GM19035 (cell line): Measurements from ENCODE around the gene GORAB.

Experiments used
- ATAC-seq: cut with Tn5 transposase; IDR thresholded peaks from one replicate; pipeline ENCODE4 v1.9.1; 2021; ENCODE audit not compliant: unreplicated experiment

The GORAB gene

DNA sequence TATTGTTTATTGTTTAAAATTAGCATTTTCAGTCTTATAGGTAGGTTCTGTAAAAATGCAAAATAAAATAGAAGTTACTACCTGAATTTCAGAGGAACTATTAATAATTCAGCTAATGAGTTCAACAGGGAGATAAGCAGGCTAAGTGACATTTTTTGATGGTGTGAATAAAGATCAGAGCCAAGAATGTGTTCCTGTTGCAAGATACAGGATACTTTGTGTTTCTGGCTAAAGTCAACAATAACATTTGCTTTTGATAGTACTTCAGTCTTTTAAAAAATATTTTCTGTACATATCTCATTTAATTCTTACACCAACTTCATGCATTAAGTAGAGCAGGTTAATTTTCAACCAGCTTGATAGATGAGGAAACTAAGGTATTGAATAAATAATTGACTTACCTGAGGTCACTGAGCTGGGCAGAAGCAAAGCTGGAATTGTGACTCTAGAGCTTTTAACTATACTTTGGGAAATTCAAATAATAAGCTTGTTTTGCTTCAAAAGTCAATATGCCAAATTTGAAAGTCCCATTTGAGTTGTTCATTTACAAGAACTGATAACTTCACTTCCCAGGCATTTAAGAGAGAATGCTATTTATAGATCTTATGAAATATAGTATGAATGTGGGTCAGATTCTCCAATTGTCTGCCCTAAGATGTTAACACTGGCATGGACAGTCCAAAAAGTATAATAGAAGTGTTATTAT lies 6.0 kb downstream of the GORAB start:
- ATAC-seq, result no peak

DNA sequence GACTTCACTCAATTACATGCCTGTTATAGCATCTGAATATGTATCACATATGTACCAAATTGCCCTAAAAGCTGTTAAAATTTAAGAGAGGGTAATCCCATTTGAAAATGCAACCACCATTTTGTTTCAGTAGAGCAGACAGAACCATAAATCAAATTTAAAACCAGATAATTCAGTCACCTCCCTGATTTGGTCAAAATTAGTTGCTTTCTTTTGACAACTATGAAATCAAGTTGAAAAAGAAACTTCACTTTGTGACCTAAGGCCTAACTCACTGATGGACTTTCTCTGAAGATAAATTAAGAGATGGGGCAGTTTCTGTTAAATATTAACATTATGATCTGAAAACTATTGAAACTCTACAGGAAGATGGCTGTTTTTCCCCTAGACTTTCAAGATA lies 6.7 kb downstream of the GORAB start:
- no peak for ATAC-seq

DNA sequence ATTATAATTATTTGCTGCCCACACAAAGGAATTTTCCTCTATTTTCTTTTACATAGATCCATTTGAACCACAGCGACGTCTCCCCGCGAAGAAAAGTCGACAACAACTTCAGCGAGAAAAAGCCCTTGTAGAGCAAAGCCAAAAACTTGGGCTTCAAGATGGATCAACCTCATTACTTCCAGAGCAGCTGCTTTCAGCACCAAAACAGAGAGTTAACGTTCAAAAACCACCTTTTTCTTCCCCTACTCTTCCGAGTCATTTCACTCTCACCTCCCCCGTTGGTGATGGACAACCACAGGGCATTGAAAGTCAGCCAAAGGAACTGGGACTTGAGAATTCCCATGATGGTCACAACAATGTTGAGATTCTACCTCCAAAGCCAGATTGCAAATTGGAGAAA lies 7.2 kb downstream of the GORAB start:
- ATAC-seq, result no peak

DNA sequence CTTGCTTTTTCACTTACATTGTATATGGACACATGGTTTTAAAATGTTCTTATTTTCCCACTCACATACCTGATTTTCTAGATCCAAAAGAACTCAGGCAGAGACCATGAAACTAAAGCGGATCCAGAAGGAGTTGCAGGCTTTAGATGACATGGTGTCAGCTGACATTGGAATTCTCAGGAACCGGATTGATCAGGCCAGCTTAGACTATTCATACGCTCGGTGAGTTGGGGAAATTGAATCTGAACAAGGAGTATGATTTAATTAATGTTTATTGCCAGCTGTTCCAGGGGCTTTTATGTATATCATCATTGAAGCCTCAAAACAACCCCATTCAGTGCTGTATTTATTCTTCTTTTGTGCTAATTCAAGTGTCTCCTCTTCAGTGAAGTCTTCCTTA lies 12.7 kb downstream of the GORAB start:
- no peak for ATAC-seq

DNA sequence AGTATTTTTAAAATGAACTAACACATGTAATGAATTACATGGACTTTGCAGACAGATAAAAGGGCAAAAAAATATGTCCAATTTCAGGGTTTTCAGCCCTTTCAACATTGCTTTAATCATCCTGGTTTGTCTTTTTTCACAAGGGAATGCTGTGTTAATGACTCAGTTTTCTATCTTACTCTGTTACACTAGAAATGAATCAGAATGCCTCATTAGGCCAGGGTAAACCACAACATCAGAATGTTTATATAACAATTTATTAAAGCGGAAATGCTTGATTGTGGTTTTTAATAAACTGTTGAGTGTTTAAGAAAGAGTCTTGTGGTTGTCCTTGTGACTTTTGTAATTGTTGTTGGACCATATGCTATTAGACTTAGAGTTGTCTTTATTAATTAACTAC lies 13.5 kb downstream of the GORAB start:
- no peak for ATAC-seq

DNA sequence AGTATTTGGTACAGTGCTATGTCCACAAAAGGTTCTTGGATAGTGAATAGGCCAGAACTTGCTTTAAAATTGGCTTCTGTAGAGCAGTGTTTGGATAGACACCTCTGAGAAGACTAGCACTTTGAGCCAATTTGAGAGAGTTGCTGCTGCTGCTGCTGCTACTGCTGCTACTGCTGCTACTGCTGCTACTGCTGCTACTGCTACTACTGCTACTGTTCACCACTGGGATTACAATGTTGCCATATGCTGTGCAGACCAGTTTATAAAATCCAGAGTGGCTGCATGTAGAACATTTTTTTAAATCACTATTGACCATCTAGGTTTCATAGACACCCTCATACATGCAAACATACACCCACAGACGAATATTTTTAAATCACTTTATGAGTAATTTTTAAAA lies 15.3 kb downstream of the GORAB start:
- no peak for ATAC-seq

DNA sequence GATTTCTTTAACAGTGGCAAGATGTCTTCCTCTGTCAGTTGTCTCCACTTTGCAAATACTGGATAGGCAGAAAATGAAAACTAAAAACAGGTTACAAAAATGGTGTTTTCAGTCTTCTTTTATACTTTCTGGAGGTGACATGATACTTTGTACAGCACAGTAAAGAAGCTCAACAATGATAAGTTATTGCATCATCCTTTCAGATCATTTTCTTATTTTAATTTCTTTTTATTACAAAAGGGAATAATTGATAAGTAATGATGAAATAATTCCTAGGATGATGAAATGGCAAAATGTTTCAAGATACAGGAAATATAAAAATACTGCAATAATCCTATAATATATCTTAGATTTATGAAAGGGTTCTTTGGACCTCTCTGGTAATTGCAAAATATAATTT lies 16.5 kb downstream of the GORAB start:
- ATAC-seq, result no peak

DNA sequence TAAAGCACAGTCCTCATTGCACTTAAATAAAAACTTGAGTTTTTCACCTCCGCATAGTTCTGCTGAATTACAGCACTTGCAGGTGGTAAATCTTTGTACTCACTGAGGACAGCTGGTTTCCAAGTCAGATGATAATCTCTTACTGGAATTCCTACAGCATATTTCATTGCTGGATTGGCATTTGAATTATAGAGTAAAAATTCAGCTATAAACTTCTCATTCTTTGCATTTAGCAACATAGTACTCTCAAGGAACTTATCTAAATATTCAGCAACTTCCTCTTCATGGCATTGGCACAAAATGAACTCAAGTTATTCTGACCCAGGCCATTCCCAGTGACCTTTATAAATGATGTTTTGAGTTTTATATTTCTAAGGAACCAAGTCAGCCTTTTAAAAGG lies 23.4 kb downstream of the GORAB start:
- ATAC-seq, result no peak

DNA sequence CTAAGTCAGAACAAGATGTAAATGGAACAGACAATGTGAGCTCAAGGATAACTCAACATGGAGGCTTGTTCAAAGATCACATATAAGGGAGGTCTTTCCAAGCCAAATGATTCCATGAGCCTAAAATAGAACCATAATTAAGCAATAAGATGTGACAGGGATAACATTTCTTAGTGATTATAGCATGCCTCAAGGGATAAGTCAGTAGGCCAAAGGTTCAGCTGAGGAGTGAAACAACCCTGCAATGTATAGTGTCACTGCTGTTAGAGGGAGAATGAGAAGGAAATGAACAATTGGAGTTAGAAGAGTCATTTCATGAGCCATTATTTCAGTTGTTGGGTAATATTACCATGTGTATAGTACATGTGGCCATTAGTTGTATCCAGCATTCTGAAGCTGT lies 25.0 kb downstream of the GORAB start:
- no peak for ATAC-seq

DNA sequence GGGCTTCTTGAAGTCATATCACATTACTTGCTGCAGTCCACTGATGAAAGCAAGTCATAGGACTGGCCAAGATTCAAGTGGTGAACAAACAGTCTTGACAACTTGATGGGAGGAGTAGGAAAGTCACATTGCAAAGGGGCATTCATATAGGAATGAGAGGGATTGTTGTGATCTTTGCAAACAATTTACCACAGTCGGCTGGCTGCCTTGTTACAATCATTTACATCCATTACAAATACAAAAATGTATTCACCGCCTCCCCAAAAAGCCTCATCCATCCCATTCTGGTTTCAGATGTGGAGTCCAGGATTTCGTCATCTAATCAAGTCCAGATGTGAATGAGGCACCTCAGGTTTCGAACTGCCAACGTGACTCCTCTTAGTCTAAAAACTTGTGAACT lies 26.8 kb downstream of the GORAB start:
- no peak for ATAC-seq

DNA sequence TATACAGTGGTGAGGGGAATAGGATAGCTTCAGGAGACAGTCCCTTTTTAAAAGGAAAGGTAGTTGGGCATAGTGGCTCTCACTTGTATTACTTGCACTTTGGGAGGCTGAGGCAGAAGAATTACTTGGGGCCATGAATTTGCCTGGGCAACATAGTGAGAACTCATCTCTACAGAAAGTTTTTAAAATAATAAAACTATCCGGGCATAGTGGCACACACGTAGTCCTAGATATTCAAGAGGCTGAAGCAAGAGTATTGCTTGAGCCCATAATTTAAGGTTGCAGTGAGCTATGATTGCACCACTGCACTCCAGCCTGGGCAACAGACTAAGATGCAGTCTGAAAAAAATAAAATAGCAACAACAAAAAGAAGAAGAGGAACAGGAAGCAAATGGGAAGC lies 27.2 kb downstream of the GORAB start:
- no peak for ATAC-seq

DNA sequence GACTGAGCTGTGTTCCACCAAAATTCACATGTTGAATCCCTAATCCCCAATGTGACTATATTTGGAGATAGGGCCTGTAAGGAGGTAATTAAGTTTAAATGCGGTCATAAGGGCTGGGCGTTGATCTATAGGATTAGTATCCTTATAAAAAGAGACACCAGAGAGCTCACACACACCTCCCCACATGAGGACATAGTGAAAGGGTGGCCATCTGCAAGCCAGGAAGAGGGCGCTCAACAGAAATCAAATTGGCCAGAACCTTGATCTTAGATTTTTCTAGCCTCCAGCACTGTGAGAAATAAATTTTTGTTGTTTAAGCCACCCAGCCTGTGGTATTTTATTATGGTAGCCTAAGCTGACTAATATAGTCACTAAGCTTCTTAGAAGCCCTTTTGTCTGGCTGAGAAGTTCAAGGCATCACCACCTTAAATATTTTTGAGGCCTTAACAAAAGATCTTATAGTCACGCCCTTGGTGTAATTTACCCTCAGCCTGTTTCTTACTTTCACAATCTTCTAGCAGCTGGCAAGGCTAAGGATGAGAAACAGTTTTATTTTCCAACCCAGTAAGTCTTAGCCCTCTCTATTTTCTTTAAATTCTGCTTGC lies 28.8 kb downstream of the GORAB start:
- ATAC-seq, result no peak

DNA sequence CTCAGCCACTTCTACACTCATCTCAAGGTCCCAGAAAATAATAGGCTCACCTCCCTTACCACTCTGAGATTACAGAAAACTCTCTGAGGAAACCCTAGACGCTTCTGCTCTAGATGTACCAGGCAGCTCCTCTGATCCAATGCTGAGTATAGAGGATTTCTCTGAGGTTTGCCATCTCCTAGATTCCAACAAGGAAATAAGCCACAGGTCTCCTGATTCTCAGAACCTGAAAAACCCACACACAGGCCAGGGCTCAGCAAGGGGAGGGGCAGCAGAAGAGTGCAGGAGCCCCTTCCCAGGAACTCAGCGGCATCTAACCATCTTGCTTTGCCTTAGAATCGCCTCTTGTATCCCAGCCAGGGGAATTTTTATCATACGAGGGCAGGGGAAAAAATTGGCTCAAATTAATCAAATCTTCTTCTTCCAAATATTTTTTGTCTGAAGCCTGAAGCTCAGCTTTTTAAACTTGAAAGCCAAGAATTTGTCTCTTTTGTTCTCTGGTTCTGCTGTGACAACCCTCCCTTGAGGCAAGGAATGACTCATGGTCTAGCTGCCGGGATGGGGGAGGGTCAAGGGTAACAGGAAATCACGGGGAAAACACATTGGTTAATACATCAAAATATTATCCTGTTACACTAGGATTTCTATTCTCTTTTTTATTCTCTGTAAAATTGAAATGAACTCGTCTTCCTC lies 30.8 kb downstream of the GORAB start:
- no peak for ATAC-seq

DNA sequence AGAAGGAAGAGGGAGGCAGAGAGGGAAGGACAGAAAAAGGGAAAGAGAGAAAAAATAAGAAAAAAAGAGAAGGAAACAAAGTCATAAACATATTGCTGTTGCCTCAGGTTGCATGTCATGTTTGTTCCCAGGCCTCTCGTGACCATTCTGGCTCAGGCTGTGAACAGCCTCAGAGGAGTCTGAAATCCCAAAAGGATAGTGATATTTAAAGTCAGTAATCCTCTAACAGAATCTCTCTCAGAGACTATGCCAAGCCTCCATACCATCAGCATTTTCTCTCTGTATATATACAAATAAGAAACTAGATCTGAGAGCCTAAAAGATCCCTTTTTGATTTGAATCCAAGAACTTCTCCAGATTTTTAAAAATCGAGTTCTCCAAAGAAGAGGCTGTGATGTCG lies 35.2 kb downstream of the GORAB start:
- no peak for ATAC-seq

DNA sequence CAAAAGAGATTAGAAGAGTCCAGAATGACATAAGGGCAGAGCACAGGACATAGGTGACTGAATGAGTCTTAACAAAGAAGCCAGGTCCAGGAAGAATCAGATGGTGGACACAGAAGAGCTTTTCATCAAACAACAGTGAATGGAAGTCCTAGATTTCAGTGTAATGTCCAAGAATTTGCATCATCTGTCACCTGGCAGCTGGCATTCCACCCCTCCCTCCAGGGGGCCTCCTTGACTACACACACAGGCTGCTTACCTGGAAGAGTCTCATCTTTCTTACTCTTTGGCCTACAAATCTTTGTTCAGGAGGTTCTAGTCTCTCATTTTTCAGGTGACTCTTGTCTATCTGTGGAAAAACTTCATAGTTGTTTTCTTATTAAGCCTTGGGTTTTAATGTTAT lies 36.2 kb downstream of the GORAB start:
- no peak for ATAC-seq

DNA sequence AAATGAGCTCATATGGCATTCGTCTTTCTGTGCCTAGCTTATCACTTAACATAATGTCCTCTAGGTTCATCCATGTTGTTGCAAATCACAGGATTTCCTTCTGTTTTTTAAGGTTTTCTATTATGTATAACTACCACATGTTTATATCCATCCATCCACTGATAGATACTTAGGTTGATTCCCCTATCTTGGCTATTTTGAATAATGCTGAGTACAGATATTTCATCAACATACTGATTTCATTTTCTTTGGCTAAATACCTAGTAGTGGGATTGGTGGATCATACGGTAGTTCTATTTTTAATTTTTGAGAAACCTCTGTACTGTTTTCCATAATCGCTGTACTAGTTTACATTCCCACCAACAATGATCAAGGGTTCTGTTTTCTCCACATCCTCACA lies 45.0 kb downstream of the GORAB start:
- no peak for ATAC-seq

DNA sequence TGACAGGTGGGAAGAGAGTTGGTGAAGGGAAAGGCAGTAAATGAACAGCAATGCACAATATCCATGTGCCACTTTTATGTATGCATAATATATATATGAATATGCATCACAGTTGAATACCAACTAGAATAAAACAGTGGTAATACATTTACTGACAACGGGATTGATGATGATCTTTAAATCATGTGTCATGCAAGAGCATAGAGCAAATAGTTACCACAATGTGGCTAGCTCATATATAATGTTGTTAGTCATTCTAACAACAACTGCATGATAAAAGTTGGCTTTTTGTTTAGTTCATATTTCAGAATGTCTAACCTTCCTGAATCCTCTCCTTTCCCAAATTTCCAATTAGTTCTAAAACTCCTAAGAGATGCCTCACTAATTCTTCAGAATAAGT lies 46.4 kb downstream of the GORAB start:
- no peak for ATAC-seq

DNA sequence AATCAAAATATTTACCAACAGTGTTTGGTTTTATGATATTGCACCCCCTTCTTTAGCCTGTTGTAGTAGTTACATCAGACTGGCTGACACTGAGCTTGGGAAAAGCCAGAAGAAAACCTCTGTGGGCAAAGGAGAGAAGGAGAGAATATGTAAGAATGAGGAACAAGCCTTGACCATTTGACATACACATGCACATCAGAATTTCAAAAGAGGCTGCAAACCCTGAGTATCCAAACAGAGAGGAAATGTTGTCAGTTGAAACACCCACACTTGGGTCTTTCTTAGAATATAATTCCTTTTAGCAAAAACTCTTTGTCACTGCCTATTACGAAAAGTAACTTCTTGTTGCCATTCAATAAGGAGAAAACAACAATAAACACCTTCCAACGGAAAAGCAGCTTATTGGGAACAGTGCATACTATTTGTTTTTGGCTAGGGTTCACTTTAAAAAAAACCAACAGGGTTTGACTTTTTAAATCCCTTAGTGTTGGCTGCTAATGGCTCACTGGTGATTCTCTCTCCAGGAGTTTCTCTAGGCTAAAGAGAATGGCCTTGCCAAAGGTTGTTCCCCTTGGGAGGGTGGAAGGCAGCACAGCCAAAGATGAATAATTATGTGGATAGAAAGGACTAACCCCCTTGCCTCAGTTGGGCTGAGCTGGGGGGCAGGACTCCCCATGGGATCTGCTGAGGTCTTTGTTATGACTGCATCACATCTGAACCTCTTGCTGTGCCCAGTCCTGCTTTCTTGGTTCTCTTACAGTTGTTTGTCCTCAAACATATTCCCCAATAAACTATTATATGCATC lies 48.9 kb downstream of the GORAB start:
- ATAC-seq, result no peak

DNA sequence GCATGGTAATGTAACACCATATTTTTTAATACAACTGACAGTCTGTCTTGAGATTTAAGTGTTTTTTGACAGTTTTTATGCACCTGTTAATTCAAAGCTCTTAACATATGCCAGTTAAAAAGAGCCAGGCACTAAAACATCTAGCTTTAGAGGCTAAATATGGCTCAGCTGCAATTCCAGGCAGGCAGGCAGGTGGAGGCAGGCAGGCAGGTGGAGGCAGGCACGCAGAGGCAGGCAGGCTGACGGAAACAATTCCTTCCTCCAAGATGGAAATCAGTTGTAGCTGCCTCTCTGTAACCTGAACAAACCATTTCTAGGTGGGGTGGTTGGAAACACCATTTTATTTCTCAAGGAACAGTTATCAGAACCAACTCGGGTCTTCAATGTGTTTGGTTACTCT lies 51.2 kb downstream of the GORAB start:
- no peak for ATAC-seq

DNA sequence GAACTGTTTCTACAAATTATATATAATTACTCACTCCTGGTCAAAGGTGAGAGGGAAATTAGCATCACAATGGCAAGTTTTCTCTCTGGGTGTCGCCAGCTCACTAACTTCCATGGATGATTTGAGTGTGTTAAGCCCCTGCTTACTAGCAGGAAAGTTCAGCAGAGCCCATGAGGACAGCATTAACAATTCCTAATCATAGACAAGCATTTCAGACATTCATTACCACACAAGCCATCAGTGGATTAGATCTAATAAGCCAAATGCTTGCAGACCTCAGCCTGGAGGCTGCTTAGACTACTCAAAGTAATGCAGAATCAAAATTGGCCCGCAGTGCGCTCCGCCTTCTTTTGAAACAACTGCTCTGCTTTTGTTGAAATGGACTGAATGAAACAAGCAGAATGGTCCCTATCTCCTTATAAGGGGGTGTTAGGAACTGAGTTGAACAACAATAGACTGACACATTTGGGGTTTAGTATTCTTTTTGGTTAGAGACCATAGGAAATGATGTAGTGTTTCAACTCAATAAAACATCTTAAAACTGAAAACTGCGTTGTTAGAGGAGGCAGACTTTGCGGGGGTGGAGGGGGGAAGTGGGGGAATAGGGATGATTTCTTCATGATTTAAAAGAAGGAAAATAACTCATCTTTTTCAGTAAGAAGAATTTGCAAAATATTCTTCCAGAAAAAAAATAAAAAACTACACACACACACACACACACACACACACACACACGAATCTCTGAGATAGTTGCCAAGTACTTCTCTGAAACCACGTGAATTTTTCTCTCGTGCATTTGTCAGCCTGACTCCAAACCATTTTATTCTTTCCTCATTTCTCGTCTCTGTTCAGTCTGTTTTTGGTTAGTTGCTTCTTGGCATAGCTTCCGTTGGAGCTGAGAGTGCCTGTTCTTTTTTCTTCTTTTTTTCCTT lies 54.6 kb downstream of the GORAB start:
- ATAC-seq, result no peak

DNA sequence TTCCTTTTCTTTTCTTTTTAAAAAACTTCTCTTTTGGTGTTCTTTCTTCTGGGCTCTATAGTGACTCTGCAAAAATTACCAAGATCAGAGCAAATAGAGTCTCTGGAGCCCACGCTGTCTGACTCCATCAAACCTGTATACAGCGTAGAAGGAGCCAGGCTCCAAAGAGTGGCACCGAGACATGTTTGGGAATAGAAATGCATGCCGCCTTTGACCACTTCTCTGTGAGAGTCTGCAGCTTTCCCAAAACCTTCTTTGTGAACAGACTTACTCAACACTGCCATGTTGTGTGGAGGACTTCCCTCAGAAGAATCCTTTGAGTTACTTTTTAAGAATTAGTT lies 55.3 kb downstream of the GORAB start:
- no peak for ATAC-seq
